GM10248 (cell line): Measurements from ENCODE around the gene LEMD3.

Source experiments
- CTCF ChIA-PET: fragments of 300-600 bp; sonication (Branson Sonifier 250); formaldehyde crosslinking; extraction: SDS; loops from one replicate; lab custom pipeline; 2021; ENCODE audit warnings: antibody characterized with exemption; lab: Yijun Ruan, JAX
- POLR2A ChIA-PET: fragments of 350-650 bp; sonication (Branson Sonifier 250); formaldehyde crosslinking; extraction: SDS; loops from one replicate; lab custom pipeline; 2020; ENCODE audit warnings: antibody characterized with exemption; lab: Yijun Ruan, JAX
- DNase-seq: peaks from one replicate; pipeline ENCODE4 v3.0.0; 2012; ENCODE audit errors: extremely low spot score
- CTCF ChIP-seq: IDR thresholded peaks from 2 replicates; pipeline ENCODE4 v1.5.1; 2012; ENCODE audit warnings: mild to moderate bottlenecking, low read depth; ENCODE audit errors: extremely low read depth, missing control alignments, control extremely low read depth

Gene LEMD3

GRCh38 chr12:65257986-65258385 is 88.6 kb downstream of the LEMD3 start:
- DNase-seq = no peak
- ChIA-PET CTCF (interaction anchor here (0.9 to 1.7 kb wide), 2 partner anchors 10 to 26 kb away, joined by 3 to 4 read pairs; no protein-coding TSS in a partner anchor), POLR2A (no interaction called here)
- no peak for TF ChIP-seq CTCF

DNA sequence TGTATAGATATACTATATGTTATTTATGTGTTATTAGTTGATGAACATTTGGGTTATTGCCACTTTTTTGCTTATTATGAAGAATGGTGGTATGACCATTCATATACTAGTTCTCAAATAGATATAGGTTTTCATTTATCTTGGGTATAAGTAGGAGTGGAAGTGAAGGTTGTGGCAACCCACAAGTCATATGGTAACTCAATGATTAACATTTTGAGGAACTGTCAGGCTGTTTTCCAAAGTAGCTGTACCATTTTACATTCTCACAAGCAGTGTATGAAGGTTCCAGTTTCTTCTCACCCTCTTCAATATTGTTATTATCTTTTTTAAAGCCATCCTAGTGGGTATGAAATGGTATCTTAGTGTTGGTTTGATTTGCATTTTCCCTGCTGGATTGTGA is 90.1 kb downstream of the LEMD3 start:
- DNase-seq = no peak
- CTCF ChIA-PET = no interaction called here
- POLR2A ChIA-PET = no interaction called here
- no peak for TF ChIP-seq CTCF

GRCh38 chr12:65263777-65264176 is 94.4 kb downstream of the LEMD3 start:
- TF ChIP-seq CTCF = no peak
- DNase-seq = no peak
- ChIA-PET CTCF (no interaction called here), POLR2A (no interaction called here)

- POLR2A ChIA-PET = no interaction called here
- CTCF ChIA-PET = interaction anchor here (1.6 kb wide), 1 partner anchor 9 kb away, joined by 3 read pairs; no protein-coding TSS in a partner anchor
- DNase-seq = no peak
- no peak for TF ChIP-seq CTCF
Measured at GRCh38 chr12:65266408-65266807, 97.0 kb downstream of the LEMD3 start.

- CTCF ChIA-PET = interaction anchor here (1.4 kb wide), 1 partner anchor 40 kb away, joined by 4 read pairs; no protein-coding TSS in a partner anchor
- POLR2A ChIA-PET = no interaction called here
- no peak for DNase-seq
- TF ChIP-seq CTCF = no peak
Measured at GRCh38 chr12:65269603-65270002, 100.2 kb downstream of the LEMD3 start.

DNA sequence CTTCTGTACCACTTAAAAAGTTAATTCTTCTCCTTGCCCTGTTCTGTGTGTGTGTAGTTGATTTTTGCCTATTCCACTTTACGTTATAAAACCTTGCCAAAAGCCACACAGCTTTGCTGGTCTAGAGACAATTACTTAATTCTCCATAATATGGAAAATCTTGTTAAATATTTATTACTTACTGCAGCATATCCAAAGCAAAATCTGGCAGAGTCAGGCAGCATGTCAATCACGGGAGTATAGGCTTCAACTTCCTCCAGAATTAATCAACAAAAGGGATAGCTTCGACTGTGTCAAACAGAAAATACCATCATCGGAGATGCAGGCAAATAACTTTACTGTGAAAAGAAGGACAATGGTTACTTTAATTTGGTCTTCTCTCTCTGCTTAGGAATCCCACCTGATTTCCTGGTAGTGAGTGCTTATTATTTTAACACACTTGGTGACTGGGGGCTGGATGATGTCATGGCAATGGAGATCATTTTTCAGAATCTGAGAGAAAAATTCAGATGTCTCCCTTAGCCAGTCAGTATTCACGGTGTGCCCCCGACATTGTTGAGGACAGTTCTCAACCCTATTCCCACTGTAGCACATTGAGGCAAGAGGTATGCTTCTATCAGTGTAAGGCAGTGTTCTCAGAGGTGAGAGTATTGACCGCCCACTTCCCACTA is 105.4 kb downstream of the LEMD3 start:
- CTCF ChIA-PET = no interaction called here
- DNase-seq = no peak
- TF ChIP-seq CTCF = no peak
- POLR2A ChIA-PET = no interaction called here
